Measurements from ENCODE around the gene SDK2.

SDK2 gene

GRCh38 chr17:73554498-73554897 is 89.7 kb downstream of the SDK2 start:
- H3K4me1 Mint-ChIP-seq = peaks cover 14% of the 10 kb centered on the region
- no peaks in the 10 kb centered on the region for H3K27me3 Mint-ChIP-seq
- H3K36me3 Mint-ChIP-seq = no peaks in the 10 kb centered on the region
- H3K9me3 Mint-ChIP-seq = no peaks in the 10 kb centered on the region
- H3K4me3 Mint-ChIP-seq = no peak overlapping the region
- no peak overlapping the region for H3K27ac Mint-ChIP-seq

- no peak overlapping the region for H3K4me3 Mint-ChIP-seq
- H3K36me3 Mint-ChIP-seq = no peaks in the 10 kb centered on the region
- no peaks in the 10 kb centered on the region for H3K27me3 Mint-ChIP-seq
- no peak overlapping the region for H3K27ac Mint-ChIP-seq
- no peaks in the 10 kb centered on the region for H3K9me3 Mint-ChIP-seq
- H3K4me1 Mint-ChIP-seq = peaks cover 20% of the 10 kb centered on the region
Measured at GRCh38 chr17:73553311-73553710, 90.9 kb downstream of the SDK2 start.

- peak overlapping the region; percentile 86 for H3K4me3 Mint-ChIP-seq
- no peaks in the 10 kb centered on the region for H3K27me3 Mint-ChIP-seq
- H3K36me3 Mint-ChIP-seq = no peaks in the 10 kb centered on the region
- H3K4me1 Mint-ChIP-seq = peaks cover 24% of the 10 kb centered on the region
- H3K27ac Mint-ChIP-seq = no peak overlapping the region
- H3K9me3 Mint-ChIP-seq = no peaks in the 10 kb centered on the region
Measured at GRCh38 chr17:73552300-73553048, 91.8 kb downstream of the SDK2 start.

- H3K4me1 Mint-ChIP-seq = peaks cover 32% of the 10 kb centered on the region
- H3K27me3 Mint-ChIP-seq = no peaks in the 10 kb centered on the region
- no peaks in the 10 kb centered on the region for H3K9me3 Mint-ChIP-seq
- peak overlapping the region; percentile 68 for H3K27ac Mint-ChIP-seq
- no peaks in the 10 kb centered on the region for H3K36me3 Mint-ChIP-seq
- H3K4me3 Mint-ChIP-seq = peak overlapping the region; percentile 86
Measured at GRCh38 chr17:73551759-73552158, 92.5 kb downstream of the SDK2 start.

- Mint-ChIP-seq H3K4me1 (peaks cover 35% of the 10 kb centered on the region), H3K4me3 (no peak overlapping the region), H3K36me3 (no peaks in the 10 kb centered on the region), H3K27ac (no peak overlapping the region), H3K9me3 (no peaks in the 10 kb centered on the region), H3K27me3 (no peaks in the 10 kb centered on the region)
Measured at GRCh38 chr17:73551144-73551543, 93.1 kb downstream of the SDK2 start.

- Mint-ChIP-seq H3K4me3 (no peak overlapping the region), H3K36me3 (no peaks in the 10 kb centered on the region), H3K27ac (no peak overlapping the region), H3K4me1 (peaks cover 35% of the 10 kb centered on the region), H3K27me3 (no peaks in the 10 kb centered on the region), H3K9me3 (no peaks in the 10 kb centered on the region)
Measured at GRCh38 chr17:73550556-73550955, 93.7 kb downstream of the SDK2 start.

GRCh38 chr17:73549841-73550430 is 94.3 kb downstream of the SDK2 start:
- Mint-ChIP-seq H3K27me3 (no peaks in the 10 kb centered on the region), H3K4me1 (peaks cover 35% of the 10 kb centered on the region), H3K36me3 (no peaks in the 10 kb centered on the region), H3K27ac (no peak overlapping the region), H3K4me3 (no peak overlapping the region), H3K9me3 (no peaks in the 10 kb centered on the region)

GRCh38 chr17:73548620-73549311 is 95.5 kb downstream of the SDK2 start:
- no peak overlapping the region for H3K4me3 Mint-ChIP-seq

GRCh38 chr17:73547790-73548189 is 96.5 kb downstream of the SDK2 start:
- Mint-ChIP-seq H3K4me3 (no peak overlapping the region), H3K27me3 (no peaks in the 10 kb centered on the region), H3K27ac (no peak overlapping the region), H3K9me3 (no peaks in the 10 kb centered on the region), H3K36me3 (no peaks in the 10 kb centered on the region), H3K4me1 (peaks cover 33% of the 10 kb centered on the region)

More at GRCh38 chr17:73548620-73549311, 95.5 kb downstream of the SDK2 start:
- H3K4me1 Mint-ChIP-seq = peaks cover 35% of the 10 kb centered on the region
- H3K27ac Mint-ChIP-seq = no peak overlapping the region
- no peaks in the 10 kb centered on the region for H3K36me3 Mint-ChIP-seq
- no peaks in the 10 kb centered on the region for H3K27me3 Mint-ChIP-seq
- H3K9me3 Mint-ChIP-seq = no peaks in the 10 kb centered on the region

GRCh38 chr17:73546770-73547536 is 97.3 kb downstream of the SDK2 start:
- Mint-ChIP-seq H3K9me3 (no peaks in the 10 kb centered on the region), H3K4me3 (no peak overlapping the region), H3K27ac (no peak overlapping the region), H3K27me3 (no peaks in the 10 kb centered on the region), H3K4me1 (peaks cover 26% of the 10 kb centered on the region), H3K36me3 (no peaks in the 10 kb centered on the region)

- Mint-ChIP-seq H3K4me3 (no peak overlapping the region), H3K27ac (no peak overlapping the region), H3K4me1 (peaks cover 21% of the 10 kb centered on the region), H3K36me3 (no peaks in the 10 kb centered on the region), H3K9me3 (no peaks in the 10 kb centered on the region), H3K27me3 (no peaks in the 10 kb centered on the region)
Measured at GRCh38 chr17:73546114-73546513, 98.1 kb downstream of the SDK2 start.

- Mint-ChIP-seq H3K9me3 (no peaks in the 10 kb centered on the region), H3K4me1 (peaks cover 21% of the 10 kb centered on the region), H3K27ac (no peak overlapping the region), H3K36me3 (no peaks in the 10 kb centered on the region), H3K27me3 (no peaks in the 10 kb centered on the region), H3K4me3 (no peak overlapping the region)
Measured at GRCh38 chr17:73545109-73546032, 98.9 kb downstream of the SDK2 start.

GRCh38 chr17:73544333-73544732 is 99.9 kb downstream of the SDK2 start:
- Mint-ChIP-seq H3K9me3 (no peaks in the 10 kb centered on the region), H3K27ac (no peak overlapping the region), H3K4me1 (peaks cover 21% of the 10 kb centered on the region), H3K4me3 (no peak overlapping the region), H3K27me3 (no peaks in the 10 kb centered on the region), H3K36me3 (no peaks in the 10 kb centered on the region)

GRCh38 chr17:73542323-73542722 is 101.9 kb downstream of the SDK2 start:
- Mint-ChIP-seq H3K9me3 (no peaks in the 10 kb centered on the region), H3K4me1 (peaks cover 9% of the 10 kb centered on the region), H3K27ac (no peak overlapping the region), H3K4me3 (no peak overlapping the region), H3K36me3 (no peaks in the 10 kb centered on the region), H3K27me3 (no peaks in the 10 kb centered on the region)

GRCh38 chr17:73541561-73541981 is 102.7 kb downstream of the SDK2 start:
- no peaks in the 10 kb centered on the region for H3K9me3 Mint-ChIP-seq
- H3K4me1 Mint-ChIP-seq = peaks cover 1% of the 10 kb centered on the region
- no peaks in the 10 kb centered on the region for H3K36me3 Mint-ChIP-seq
- H3K27me3 Mint-ChIP-seq = no peaks in the 10 kb centered on the region
- H3K4me3 Mint-ChIP-seq = no peak overlapping the region
- H3K27ac Mint-ChIP-seq = no peak overlapping the region

Data from activated naive CD4-positive, alpha-beta T cell treated with anti-CD3 and anti-CD28 coated beads, Interleukin-2, amount 50 U/mL, for 24 hours (primary cell).